GM12864 (cell line): ENCODE results near the gene FAM111B.
A peak's percentile ranks its signal among the peaks of the same experiment; 100 is the strongest.

Source experiments
- DNase-seq: peaks from one replicate; pipeline ENCODE4 v3.0.0-alpha.2; 2011; ENCODE audit warnings: low read depth
- H3K4me3 ChIP-seq: 2 replicates; pipeline ENCODE4 v1.5.1; 2011; ENCODE audit warnings: mild to moderate bottlenecking, low read depth, low read length, control low read depth
- CTCF ChIP-seq: IDR thresholded peaks from 2 replicates; pipeline ENCODE4 v1.5.1; 2011; ENCODE audit warnings: low read depth, mild to moderate bottlenecking, moderate library complexity, low read length, control low read depth, inconsistent platforms; ENCODE audit errors: missing control alignments

Gene FAM111B

GRCh38 chr11:59173080-59173963, 66.3 kb downstream of the FAM111B start:
- TF ChIP-seq CTCF: no peak
- peak overlapping the region; percentile 79 for H3K4me3 ChIP-seq
- DNase-seq: no peak

- no peak for DNase-seq
These were observed 67.1 kb downstream of the FAM111B start for GRCh38 chr11:59173964-59174663.

GRCh38 chr11:59174664-59175033, 67.6 kb downstream of the FAM111B start:
- H3K4me3 ChIP-seq: no peak overlapping the region
- TF ChIP-seq CTCF: no peak
- DNase-seq: no peak

More at GRCh38 chr11:59173964-59174663, 67.1 kb downstream of the FAM111B start:
- H3K4me3 ChIP-seq: peak overlapping the region; percentile 79
- no peak for TF ChIP-seq CTCF

- TF ChIP-seq CTCF: no peak
- H3K4me3 ChIP-seq: no peak overlapping the region
- no peak for DNase-seq
These were observed 68.1 kb downstream of the FAM111B start for GRCh38 chr11:59175091-59175501.

- no peak for DNase-seq
- no peak overlapping the region for H3K4me3 ChIP-seq
- no peak for TF ChIP-seq CTCF
These were observed 69.3 kb downstream of the FAM111B start for GRCh38 chr11:59176330-59176729.
